GM18502 (cell line): Measurements from ENCODE around the gene PCDHB10.
"Not testable (repeated sequence)": the region's sequence is repeated elsewhere in the genome, so short reads cannot be mapped to it uniquely, and the experiment has no call there.

ENCODE experiments used
- ATAC-seq: cut with Tn5 transposase; IDR thresholded peaks from one replicate; pipeline ENCODE4 v1.9.1; 2021; ENCODE audit warnings: mild to moderate bottlenecking; ENCODE audit not compliant: unreplicated experiment, poor library complexity

PCDHB10 gene

GRCh38 chr5:141192110-141192725, at the start of gene PCDHB10:
Gene PCDHB10, plus strand, starts transcription at chr5:141192353. Its CDS starts 200 bp downstream, at chr5:141192553.
- ATAC-seq: no peak

GRCh38 chr5:141149812-141150211, 42.3 kb upstream of the PCDHB10 start, which contains the start of gene PCDHB6:
Gene PCDHB6, plus strand, starts transcription at chr5:141150057. Its CDS starts 201 bp downstream, at chr5:141150258.
- ATAC-seq: no peak

- no peak for ATAC-seq
Observed at GRCh38 chr5:141150224-141150992, 41.7 kb upstream of the PCDHB10 start.

- ATAC-seq: no peak
Observed at GRCh38 chr5:141150993-141151325, 41.2 kb upstream of the PCDHB10 start.

- not testable (repeated sequence) for ATAC-seq
Observed at GRCh38 chr5:141151632-141152031, 40.5 kb upstream of the PCDHB10 start.

- ATAC-seq: not testable (repeated sequence)
Observed at GRCh38 chr5:141152096-141152495, 40.1 kb upstream of the PCDHB10 start.

GRCh38 chr5:141155540-141156374, 36.4 kb upstream of the PCDHB10 start:
- no peak for ATAC-seq

GRCh38 chr5:141157356-141157755, 34.8 kb upstream of the PCDHB10 start:
- ATAC-seq: not testable (repeated sequence)

- not testable (repeated sequence) for ATAC-seq
Observed at GRCh38 chr5:141157901-141158300, 34.3 kb upstream of the PCDHB10 start.

GRCh38 chr5:141172381-141173204, 19.6 kb upstream of the PCDHB10 start, which contains the start of gene PCDHB7:
Gene PCDHB7, plus strand, starts transcription at chr5:141172644. Its CDS starts 192 bp downstream, at chr5:141172836.
- ATAC-seq: no peak

GRCh38 chr5:141174291-141175104, 17.7 kb upstream of the PCDHB10 start:
- ATAC-seq: not testable (repeated sequence)

GRCh38 chr5:141175933-141176332, 16.2 kb upstream of the PCDHB10 start:
- no peak for ATAC-seq

GRCh38 chr5:141177577-141178191, 14.5 kb upstream of the PCDHB10 start, which contains the start of gene PCDHB8:
Gene PCDHB8, plus strand, starts transcription at chr5:141177790. Its CDS starts 245 bp downstream, at chr5:141178035.
- ATAC-seq: not testable (repeated sequence)

- ATAC-seq: not testable (repeated sequence)
Observed at GRCh38 chr5:141179371-141179770, 12.8 kb upstream of the PCDHB10 start.

- not testable (repeated sequence) for ATAC-seq
Observed at GRCh38 chr5:141179876-141180275, 12.3 kb upstream of the PCDHB10 start.

- no peak for ATAC-seq
Observed at GRCh38 chr5:141180313-141180712, 11.8 kb upstream of the PCDHB10 start.

- no peak for ATAC-seq
Observed at GRCh38 chr5:141182248-141182647, 9.9 kb upstream of the PCDHB10 start, which contains the start of gene PCDHB16. Gene PCDHB16, plus strand, starts transcription at chr5:141182387. Its CDS starts 173 bp downstream, at chr5:141182560.

- not testable (repeated sequence) for ATAC-seq
Observed at GRCh38 chr5:141184117-141184855, 7.9 kb upstream of the PCDHB10 start.
